Midbrain (tissue), 1 donor: Measurements from ENCODE around the gene ARMC9.
"Not testable (repeated sequence)": the region's sequence is repeated elsewhere in the genome, so short reads cannot be mapped to it uniquely, and the experiment has no call there.

Experiments used
- DNase-seq: peaks from one replicate; lab custom pipeline; 2025; lab: John Stamatoyannopoulos, UW

ARMC9 gene

GRCh38 chr2:231244382-231245248, 46.2 kb downstream of the ARMC9 start:
- no peak for DNase-seq

- no peak for DNase-seq
Observed at GRCh38 chr2:231245249-231246094, 47.0 kb downstream of the ARMC9 start.

DNA sequence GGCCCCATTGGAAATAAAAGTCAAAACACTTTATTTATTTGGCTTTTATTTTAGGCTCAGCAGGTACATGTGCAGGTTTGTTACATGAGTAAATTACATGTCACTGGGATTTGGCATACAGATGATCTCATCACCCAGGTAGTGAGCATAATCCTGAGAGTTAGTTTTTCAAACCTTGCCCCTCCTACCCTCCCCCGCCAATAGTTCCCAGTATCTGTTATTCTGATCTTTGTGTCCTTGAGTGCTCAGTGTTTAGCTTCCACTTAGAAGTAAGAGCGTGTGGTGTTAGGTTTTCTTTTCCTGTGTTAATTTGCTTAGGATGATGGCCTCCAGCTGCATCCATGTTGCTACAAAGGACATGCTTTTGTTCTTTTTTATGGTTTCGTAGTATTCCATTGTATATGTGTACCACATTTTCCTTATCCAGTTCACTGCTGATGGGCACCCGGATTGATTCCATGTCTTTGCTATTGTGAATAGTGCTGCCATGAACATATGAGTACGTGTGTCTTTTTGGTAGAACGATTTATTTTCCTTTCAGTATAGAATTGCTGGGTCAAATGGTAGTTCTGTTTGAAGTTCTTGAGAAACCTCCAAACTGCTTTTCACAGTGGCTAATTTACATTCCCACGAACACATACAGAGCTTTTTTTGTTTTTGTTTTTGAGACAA, 47.9 kb downstream of the ARMC9 start:
- no peak for DNase-seq

DNA sequence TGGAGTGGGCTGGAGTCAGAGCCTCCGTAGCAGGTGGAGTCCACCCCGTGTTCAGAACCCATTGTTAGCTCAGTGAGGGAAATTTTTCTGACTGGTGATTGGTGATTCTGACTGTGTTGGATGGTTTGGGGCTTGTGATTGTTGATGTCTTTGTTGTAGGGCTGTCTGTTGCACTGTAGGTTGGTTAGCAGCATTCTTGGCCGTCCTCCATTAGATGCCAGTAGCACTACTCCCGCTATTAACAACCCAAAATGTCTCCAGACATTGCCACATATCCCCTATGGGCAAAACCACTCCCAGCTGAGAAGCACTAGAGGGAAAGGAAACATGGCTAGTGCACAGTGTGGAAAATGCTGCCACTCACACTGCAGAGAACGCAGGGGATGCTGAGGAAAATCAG, 51.7 kb downstream of the ARMC9 start:
- DNase-seq = no peak

GRCh38 chr2:231250698-231251097, 52.3 kb downstream of the ARMC9 start:
- no peak for DNase-seq

- not testable (repeated sequence) for DNase-seq
Observed at GRCh38 chr2:231253292-231253691, 54.9 kb downstream of the ARMC9 start.

DNA sequence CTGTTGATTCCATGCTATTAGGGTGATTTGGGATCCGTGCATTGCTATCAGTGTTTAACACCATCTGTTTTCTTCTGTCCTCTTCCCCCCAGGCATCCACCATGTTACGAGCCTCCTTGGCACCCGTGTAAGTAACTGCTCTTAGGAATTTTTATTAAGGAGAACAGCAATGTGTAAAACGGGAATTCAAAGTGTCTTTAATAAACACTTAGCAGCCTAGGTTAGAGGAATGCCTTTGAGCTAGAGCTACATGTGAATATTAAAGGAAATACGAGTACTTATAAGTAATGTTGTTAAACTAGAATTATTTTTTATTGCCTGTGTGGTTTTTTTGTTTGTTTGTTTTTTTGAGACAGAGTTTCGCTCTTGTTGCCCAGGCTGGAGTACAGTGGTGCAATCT, 58.1 kb downstream of the ARMC9 start:
- no peak for DNase-seq

DNA sequence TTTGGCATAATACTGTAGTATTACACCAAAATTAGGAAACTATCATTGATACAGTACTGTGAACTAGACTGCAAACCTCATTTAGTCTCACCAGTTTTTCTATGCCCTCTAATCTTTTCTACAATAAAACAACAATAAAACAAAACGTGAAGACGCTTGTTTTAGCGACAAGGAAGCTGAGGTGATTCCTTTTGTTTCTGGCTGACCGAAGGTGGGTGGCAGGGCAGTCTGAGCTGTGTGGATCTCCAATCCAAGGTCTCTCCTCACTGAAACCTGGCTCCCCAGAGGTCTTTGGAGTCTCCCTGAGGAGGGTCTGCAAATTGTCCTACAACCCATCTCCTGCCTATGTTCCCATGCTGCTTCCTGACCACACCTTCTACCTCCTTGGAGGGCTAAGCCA, 59.3 kb downstream of the ARMC9 start:
- no peak for DNase-seq

DNA sequence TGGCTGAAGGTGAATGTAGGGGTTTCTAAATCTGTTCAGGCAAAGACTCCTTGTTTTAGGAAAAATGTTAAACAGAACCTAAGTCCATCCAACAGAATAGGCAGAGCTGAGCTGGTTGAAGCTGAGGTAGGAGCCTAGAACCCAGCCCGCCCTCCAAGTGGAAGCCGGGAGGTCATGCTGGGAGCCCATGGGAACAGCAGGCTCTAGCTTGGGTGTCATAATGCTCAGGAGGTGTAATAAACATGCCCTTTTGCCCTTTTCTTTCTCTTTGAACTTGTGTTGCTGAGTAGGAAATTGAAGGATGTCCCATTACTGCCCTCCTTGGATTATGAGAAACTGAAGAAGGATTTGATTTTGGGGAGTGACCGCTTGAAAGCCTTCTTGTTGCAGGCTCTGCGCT, 60.3 kb downstream of the ARMC9 start:
- no peak for DNase-seq

DNA sequence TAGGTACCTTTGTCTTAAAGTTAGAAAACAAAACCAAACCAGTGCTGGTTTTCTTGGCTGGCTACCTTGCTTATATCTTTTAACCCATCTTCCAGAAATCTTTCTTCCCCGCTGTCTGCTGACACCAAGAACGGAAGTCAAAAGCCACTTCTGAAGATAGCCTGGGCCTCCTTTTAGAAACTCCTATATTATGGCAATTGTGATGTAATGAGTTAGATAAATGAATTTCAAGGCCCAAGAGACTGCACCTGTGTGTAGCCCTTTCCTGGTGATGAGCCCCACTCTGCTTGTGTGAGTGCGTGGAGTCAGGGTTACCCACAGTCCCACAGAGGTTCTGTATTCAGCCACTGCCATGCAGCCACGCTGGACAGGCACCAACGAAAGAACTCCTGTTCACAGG, 60.7 kb downstream of the ARMC9 start:
- DNase-seq = no peak

DNA sequence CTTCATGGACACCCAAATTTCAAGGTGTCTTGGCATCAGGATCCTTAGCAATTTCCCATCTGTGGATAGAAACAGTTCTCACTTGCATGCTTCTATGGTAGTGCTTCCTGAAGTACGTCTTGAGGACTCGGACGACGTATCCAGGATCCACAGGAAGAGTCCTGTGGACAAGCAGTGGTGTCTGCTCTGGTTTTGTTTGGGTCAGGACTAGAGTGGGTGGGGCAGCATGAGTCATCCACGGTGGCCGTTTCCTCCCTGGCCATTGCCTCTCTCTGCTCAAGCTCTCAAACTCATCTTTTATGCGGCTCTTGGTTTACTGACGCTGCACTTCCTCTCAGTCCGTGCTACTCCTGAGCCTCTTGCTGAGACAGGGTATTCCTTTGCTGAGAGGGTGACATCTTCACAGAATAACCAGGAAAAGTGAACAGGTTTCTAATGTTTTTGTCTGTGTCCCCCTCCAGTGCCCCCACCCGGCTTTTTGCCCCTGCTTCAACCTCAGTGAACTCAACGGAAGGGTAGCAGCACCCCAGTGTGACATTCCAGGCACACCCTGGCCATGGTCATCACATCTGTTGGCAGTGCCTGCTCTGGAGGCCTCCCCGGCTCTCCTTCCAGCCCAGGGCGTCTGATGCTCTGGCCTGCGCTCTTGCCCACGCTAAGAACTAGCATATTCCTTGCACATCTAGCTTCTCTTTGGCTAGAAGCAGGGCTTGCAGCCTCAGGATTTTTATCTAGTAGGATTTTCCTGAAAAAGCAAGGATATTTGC, 62.2 kb downstream of the ARMC9 start:
- no peak for DNase-seq

GRCh38 chr2:231263118-231263831, 64.8 kb downstream of the ARMC9 start:
- no peak for DNase-seq

- no peak for DNase-seq
Observed at GRCh38 chr2:231270221-231271114, 72.0 kb downstream of the ARMC9 start.

DNA sequence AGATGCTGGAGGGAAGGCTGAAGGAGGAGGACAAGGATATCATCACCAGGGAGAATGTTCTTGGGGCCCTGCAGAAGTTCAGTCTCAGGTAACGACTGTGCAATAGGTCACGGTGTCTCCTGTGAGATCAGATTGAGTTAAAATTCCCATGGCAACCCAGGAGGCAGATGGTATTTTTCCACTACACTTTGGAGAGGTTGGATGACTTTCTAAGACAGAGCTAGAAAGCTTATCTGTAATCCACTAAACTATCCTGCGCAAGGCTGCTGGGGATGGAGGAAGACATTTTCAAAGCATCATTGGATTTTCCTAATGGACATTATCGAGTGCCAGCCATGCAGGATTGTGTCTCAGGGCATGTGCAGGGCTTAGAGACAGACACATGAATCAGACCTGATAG, 74.6 kb downstream of the ARMC9 start:
- DNase-seq = no peak

DNA sequence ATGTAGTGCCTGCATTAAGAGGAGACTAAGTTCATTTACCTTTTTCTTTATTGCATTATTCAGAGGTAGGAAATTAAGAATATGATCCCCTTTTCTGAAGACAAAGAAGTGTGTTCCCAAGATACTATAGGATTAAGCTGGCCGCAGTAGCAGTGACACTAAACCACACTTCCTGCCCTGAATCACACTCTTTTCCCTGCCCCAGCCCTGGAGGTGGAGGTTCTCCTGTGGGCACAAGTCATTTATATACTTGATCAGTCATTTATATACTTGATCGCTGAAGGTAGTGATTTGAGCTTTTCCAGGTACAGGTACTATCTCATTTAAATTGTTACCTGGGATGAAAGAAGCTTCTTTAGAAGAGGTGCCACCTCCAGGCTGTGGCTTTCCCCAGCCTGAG, 78.6 kb downstream of the ARMC9 start:
- no peak for DNase-seq

DNA sequence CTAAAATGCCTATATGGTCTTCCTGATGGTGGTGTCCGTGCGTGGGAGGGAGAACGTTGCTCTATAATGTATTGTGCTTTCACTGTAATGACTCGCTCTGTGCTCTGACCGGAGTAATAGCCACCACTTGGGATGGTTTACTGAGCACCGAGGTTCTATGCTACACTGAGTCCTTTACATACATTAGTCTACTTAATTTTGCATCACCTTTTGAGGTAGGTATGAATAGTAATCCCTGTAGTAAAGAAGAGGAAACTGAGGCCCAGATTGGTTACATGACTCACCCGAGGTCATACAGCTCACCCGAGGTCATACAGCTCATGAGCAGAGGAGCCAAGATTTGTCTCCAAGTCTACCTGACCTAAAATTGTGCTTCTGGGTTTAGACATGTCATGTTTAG, 79.5 kb downstream of the ARMC9 start:
- no peak for DNase-seq

DNA sequence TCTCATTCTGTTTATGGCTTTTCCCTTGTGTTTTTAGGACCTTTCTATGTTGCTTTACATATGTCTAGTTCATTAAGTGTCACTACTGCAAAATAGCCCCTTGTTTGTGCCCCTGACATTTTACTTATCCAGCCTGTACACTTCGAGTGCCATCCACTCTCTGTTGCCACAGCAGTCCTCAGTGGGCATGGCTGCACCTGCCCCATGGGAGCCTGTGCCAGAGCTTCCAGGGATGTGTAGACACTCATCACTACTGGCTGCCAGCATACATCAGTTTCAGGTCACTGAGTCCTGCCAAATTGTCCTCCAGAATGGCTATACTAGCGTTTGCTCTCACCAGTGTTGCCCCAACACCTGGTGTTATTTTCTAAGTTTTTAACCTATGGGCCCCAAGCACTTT, 80.4 kb downstream of the ARMC9 start:
- no peak for DNase-seq

GRCh38 chr2:231280846-231281245, 82.4 kb downstream of the ARMC9 start:
- DNase-seq = no peak

DNA sequence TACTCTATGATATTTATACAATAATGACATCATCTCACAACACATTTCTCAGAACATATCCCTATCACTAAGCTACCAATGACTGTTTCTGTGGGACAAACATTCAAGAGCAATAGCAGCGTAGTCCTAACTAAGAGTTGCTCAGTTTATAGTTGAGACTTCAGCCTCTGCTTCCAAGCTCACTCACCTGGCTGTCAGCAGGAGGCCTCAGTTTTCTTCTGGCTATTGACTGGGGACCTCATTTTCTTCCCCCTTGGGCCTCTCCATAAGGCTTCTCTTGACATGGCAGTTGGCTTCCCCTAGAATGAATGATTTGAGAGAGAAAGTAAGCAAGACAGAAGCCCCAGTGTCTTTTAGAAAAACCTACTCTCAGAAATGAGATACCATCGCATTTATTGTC, 85.9 kb downstream of the ARMC9 start:
- no peak for DNase-seq

- no peak for DNase-seq
Observed at GRCh38 chr2:231286964-231287363, 88.5 kb downstream of the ARMC9 start.
